DMS53 (cell line): ENCODE measurements around the gene GARIN5A.
"Not testable (repeated sequence)": the region's sequence is repeated elsewhere in the genome, so short reads cannot be mapped to it uniquely, and the experiment has no call there.

Experiments
- DNase-seq: peaks from one replicate; lab custom pipeline; 2025; lab: John Stamatoyannopoulos, UW

GARIN5A gene

DNA sequence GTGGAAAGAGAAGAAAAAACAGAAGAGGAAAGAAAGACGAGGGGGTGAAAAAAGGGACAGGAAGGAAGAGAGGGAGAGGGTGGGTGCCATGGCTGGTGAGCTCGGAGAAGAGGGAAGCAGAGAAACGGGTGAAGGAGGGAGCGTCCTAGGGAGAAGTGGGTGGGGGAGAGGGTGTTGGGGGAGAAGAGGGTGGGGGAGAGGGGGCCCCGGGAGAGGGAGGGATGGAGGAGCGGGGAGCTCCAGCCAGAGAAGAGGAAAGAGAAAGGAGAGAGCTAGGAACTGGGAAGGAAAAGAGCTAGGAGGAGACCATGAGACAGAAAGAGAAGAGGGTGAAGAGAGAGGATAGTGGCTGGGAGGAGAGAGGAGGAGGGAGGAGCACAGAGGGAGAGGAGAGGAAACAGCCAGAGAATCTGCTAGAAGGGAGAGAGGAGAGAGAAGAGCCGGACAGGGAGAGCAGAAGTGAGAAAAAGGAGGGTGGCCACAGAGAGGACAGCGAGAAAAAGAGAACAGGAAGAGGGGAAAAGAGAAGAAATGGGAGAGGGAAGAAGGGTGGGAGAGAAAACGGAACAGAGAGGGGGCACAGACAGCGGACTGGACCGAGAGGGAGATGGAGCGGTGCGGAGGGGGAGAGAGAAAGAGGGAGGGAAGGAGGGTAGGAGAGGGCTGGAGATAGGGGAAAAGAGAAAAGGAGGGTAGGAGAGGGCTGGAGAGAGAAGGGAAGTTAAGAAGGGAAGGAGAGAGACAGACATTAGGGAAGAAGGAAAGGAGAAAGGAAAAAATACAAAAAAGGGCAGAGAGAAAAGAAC lies 11.9 kb upstream of the GARIN5A start:
- DNase-seq, result no peak

DNA sequence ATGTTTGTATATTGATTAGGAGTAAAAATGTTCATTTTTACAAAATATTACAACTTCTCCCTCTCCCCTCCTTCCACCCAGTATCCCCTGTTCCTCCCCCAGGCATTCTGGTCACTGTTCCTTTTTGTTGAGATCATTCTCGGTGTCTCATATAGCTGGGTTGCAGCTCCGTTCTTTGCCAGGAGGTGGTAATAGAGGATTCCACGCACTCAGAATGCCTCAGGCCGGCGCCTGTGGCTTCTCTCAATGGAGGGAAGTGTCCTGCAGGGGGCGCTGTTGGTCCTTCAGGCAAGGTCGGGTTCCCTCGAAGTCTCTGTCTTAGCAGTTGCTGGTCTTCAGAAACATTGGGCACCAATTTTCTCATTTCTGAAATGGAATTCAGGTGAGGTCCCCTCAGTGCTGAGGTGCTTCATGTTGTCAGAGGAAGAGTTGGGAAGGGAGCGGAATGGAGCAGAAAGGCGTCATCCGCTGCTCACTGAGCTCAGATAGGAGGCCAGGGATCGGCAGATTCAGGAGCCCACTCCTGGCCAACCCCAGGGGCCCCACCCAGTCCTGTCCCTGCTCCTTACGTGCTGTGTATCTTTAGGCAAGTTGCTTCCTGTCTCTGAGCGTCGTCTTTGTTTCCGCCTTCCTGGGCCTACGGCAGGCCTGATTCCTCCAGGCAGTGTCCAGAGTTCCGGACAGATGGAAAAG lies 10.3 kb upstream of the GARIN5A start:
- DNase-seq, result peak; percentile 72

DNA sequence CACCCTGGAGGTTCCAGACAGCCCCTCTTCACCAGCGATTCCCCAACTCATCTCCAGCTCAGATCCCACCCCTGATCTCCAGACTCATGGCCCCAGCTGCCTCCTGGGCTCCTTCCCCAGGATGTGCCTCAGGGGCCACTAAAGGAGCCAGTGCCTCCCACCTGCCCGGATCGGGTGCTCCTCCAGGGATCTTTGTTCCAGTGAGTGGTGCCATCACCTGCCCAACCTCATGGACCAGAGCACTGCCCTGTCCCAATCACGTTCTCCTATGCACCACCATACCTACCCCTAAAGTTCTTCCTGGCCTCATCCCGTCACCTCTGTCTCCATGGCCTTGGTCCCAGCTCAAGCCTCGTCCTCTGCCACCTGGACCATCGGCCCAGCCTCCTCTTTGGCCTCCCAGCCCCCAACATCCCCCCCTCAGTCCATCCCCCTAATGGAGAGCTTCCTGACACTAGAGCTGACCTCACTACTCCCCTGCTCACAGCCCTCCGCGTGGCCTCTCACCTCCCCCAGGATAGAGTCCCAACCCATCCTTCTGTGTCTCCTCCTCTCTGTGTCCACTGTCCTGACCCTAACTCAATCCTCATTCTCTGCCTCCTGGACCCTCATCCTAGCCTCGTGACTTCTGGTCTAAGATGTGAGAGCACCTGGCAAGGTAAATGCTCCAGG lies 8.8 kb upstream of the GARIN5A start:
- no peak for DNase-seq

DNA sequence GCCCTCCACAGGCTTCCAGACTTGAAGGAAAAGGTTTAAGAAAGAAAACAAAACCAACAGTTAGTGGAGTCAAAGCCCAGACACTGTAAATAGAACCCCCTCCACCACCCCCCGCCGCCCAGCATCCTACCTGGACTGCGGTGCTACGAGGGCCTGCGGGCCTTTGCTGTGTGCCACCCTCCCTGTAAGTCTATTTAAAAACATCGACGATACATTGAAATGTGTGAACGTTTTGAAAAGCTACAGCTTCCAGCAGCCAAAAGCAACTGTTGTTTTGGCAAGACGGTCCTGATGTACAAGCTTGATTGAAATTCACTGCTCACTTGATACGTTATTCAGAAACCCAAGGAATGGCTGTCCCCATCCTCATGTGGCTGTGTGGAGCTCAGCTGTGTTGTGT lies 6.3 kb upstream of the GARIN5A start:
- no peak for DNase-seq

DNA sequence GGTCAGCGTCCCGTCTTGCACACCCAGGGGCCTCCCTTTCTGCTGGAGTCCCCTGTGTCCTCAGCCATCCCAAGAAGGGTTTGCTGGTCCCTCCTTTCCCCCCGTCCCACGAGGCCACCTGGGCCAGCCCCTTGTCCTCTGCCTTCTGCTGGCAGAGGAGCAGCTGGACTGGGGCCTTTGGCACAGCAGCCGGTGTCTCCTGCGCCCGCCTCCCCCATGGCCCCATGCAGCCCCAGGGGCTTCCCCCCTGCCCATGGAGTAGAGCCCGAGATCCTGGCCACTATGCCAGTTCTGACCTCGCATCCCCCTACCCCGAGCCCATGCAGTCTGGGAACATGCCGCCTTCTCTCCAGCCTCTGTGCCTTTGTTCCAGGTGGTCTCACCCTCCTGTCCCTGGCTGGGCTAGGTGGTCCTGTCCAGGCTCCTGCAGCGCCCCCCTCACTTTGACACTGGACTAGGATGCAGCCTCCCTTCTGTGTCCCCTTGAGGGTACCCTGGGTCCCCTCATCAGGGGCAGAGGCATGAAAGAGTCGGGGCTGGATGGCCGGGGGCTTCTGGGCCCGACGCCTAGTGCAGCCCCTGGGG lies 5.7 kb upstream of the GARIN5A start:
- DNase-seq, result no peak

DNA sequence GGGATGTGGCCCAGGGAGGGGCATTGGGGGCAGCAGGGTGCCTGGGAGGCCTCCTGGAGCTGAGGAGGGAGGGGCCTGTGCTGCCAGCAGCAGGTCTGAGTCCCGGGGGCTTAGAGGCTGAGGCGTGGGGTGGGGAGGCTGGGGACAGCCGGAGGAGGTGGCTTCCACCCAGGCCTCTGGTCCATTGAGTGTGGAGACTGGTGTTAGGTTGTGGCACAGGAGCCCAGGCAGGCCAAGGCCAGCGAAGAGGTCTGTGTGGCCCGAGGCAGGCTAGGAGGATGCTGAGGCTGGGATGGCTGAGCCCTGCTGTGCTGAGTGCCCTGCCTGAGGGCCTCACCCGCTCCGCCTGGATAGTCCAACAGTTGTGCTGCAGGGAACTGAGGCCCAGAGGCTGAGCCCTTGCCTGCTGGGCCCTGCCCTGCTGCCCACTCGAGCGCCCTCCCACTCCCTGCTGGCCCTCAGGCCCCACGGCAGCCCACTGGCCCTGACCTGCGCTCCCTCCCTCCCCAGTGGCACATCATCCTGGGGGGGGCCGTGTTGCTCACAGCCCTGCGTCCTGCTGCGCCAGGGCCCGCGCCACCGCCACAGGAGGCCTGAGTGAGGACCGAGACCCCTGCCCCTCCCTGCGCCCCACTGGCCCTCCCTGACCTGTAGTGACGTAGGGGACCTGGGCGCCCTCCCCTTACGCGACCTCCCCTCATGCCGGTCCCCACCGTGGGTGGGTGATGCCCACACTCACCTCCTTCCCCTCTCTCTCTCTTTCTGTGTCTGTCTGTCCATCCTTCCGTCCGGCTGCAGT lies 4.9 kb upstream of the GARIN5A start:
- DNase-seq, result no peak

DNA sequence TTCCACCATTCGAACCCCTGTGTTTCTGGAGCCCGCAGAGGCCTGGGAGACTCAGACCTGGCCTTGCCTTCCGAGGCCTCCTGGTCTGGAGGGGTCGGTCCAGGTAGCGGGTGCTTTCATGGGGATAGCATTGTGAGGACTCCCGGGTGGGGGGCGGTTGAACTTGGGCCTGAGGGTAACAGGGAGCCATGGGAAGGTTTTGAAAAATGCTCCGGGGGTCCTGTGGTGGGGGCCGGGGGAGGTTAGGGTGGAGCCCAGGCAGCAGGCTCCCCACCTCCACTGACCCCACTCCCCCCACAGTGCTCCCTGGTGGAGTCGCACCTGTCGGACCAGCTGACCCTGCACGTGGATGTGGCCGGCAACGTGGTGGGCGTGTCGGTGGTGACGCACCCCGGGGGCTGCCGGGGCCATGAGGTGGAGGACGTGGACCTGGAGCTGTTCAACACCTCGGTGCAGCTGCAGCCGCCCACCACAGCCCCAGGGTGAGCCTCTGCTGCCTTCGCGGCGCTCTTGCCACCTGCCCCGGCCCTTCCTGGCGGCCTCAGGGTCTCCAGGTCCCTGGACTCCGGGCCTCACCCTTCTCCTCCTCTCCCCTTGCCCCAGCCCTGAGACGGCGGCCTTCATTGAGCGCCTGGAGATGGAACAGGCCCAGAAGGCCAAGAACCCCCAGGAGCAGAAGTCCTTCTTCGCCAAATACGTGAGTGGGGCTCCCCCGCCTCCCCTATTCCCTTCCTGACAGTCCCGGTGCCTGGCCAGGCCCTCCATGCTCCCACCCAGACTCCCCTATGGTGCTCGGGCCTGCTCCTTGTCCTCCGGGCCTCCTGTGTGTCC lies 3.8 kb upstream of the GARIN5A start:
- DNase-seq, result no peak

DNA sequence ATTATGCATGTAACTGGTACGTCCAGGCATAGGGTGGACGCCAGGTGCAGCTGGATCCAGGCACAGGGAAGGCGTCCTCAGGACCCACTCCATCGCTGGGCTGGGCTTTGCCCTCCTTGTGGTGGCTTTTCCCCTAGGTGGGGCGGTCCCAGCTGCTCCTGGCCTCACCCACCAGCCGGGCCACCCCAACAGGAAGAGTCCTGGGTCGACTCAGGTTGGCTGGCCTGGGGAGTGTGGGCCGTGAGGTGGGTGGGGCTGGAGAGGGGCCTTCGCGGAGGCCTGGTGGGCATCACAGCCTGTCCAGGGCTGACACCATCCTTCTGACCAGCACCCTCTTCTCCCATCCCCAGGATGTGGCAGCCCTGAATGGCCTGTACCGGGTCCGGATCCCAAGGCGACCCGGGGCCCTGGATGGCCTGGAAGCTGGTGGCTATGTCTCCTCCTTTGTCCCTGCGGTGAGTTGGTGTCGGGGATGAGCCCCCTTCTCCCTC lies 3.2 kb upstream of the GARIN5A start:
- no peak for DNase-seq

DNA sequence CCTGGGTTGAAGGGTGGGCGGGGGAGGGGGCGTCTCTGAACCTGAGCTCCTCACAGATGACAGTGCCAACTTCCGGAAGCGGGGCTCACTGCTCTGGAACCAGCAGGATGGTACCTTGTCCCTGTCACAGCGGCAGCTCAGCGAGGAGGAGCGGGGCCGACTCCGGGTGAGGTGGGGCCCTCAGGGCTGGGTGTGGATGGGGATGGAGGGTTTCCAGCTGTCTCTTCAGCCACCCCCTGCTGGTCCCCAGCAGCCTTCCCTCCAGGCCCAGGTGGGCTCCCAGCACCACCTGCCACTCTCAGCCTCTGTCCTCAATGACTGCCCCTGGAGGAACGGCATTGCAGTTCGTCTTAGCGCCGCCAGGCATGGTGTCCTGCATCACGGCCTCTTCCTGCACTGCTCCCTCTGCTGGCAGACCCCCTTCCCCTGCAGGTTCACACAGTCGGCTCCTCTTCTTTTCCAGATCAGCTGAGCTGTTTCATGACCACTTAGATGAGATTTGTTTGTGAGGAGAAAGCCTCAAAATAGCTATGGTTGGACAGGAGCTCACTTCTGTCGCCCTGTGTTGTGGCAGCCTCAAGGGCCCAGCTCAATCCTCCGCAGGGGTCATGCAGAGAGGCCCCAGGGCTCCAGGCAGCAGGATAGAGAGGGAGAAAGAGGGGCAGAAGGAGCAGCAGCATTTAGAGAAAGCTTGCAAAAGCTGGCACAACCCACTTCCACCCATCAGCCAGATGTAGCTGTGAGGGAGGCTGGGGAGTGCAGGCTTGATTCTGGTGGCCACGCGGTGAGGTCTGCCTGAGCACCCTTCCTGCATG lies 2.5 kb upstream of the GARIN5A start:
- DNase-seq, result no peak

DNA sequence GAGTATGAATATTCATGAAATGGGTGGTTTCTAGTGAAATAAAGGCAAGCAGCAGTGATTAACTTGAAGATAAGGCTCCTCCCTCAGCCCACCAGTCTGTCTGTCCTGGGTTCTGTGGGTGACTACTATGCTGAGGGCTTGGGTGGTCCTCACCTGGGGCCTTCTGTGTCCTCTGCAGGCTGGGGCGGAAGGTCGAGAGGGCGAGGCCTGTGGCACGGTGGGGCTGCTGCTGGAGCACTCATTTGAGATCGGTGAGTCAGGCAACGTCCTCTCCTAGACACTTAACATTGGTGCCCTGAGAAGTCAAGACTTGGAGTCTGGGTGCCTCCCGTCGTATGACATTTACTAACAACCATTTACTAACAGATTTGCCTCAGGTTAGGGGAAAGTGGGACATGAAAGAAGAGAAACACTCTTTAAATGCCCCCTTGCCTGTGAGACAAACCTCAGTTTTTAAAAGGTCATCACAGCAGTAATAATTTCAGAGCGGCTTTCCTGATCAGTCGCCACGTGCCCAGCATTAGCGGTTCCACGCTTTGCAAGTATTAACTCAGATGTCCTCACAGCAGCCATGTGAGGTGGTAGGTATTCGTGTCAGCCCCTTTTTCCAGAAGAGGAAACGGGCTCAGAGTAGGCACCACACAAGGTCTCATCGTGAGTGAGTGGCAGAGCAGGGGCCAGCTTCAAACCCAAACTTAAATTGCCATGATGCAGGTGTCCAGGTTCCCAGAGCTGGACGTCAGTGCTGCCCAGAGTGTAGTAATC lies 1.3 kb upstream of the GARIN5A start:
- no peak for DNase-seq

DNA sequence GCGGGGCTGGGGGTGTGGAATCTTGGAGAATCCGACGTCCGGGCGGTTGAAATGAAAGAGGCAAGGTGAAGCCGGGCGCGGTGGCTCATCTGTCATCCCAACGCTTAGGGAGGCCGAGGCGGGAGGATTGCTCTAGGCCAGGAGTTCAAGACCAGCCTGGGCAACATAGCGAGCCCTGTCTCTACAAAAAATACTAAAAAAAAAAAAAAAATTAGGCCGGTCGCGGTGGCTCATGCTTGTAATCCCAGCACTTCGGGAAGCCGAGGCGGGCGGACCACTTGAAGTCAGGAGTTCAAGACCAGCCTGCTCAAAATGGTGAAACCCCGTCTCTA lies 225 bp upstream of the GARIN5A start:
- no peak for DNase-seq

DNA sequence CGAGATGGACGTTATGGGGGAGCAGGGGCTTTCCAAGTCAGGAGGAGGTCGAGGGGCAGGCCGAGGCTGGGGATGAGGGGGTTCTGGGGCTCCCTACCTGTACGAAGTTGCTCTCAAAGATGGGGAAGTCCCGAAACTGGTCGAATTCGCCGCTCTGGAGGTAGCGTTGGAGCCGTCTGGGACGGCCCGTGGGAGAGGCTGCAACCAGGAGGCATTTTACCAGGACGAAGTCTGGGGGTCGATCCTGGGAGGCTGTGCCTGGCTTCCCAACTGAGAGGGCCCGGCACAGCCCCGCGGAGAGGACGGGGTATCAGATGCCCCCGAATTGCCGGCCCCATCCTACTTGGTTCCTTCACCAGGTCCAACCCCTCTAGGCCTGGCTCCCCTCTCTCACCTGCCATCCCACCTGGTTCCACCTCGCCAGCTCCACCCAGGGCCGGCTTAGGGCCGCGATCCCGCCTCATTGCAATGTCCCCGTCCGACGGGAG lies 868 bp downstream of the GARIN5A start:
- DNase-seq, result no peak

DNA sequence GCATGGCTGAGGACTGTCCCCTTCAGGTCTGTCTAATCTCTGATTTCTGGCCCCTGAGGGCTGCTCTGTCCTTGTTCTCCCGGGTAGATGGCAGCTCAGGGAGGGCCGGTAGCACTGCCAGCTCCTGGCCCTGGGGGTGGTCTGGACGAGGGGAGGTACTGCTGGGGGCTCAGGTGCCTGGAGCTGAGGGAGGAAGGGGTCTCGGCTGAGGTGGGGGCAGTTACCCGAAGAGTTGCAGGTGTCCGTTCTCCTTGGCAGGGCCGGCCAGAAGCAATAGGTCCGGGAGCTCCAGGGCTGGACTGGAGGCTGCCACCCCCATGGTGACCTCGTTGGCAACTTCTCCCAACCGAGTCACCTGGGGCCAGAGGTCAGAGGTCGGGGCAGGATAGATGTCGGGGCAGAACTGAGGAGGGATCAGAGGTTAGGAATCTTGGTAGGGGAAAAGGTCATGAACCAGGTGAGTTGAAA lies 1.5 kb downstream of the GARIN5A start:
- DNase-seq, result no peak

DNA sequence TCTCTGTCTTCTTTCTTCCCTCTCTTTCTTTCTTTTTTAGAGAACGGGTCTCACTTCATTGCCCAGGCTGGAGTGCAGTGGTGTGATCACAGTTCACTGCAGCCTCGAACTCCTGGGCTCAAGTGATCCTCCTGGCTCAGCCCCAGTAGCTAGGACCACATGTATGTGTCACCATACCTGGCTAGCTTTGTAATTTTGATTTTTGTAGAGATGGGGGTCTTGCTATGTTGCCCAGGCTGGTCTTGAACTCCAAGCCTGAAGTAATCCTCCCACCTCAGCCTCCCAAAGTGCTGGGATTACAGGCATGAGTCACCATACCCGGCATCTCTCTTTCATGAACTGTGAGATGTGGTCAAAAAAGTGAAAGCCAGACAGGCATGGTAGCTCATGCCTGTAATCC lies 3.3 kb downstream of the GARIN5A start:
- DNase-seq, result not testable (repeated sequence)

DNA sequence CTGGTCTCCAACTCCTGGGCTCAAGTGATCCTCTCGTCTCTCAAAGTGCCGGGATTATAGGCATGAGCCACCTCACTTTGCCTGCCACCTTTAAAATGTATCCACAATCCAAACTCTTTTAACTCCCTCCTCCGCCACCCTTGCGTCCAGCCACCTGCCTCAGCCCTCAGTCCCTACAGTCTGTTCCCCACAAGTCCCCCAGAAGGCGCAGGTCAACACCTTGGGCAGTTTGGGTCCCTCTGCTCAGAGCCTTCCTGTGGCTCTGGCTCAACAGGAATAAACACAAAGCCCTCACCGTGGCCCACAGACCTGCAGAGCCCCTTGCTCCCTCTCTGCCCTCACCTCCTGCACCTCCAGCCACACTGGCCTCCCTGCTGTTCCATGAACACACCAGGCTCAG lies 7.8 kb downstream of the GARIN5A start:
- no peak for DNase-seq

DNA sequence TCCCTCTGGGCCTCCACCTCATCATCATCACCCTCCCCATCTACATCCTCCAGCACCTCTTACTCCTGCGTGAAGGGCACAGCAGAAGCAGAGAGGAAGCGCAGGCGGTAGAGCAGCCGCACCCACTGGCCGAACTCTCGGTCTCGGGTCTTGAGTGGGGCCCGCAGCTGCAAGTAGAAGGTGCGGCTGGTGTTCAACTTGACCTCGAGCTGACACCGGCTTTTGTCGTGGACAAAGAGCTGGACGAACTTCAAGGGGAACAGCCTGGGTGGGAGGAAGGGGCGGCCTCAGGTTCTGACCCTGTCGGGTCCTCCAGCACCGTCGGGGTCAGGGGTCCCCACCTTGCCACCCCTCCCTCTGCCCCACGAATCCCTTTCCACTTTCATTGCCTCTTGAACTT lies 9.1 kb downstream of the GARIN5A start:
- no peak for DNase-seq

DNA sequence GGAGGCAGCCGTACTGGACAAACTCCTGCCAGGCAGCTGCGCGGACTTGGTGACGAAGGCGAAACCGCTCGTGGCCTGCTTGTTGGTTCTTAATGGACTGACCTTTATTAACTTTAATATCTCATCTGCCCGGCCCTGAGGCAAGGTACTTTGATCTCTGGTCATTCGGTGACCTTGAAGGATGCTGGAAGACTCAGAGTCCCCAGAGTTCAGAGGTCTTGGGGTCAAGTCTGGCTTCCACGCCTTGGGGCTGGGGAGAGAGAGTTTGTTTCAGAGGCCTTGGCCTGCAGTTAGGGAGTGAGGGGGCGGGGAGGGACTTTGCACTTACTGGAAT lies 10.0 kb downstream of the GARIN5A start:
- no peak for DNase-seq

DNA sequence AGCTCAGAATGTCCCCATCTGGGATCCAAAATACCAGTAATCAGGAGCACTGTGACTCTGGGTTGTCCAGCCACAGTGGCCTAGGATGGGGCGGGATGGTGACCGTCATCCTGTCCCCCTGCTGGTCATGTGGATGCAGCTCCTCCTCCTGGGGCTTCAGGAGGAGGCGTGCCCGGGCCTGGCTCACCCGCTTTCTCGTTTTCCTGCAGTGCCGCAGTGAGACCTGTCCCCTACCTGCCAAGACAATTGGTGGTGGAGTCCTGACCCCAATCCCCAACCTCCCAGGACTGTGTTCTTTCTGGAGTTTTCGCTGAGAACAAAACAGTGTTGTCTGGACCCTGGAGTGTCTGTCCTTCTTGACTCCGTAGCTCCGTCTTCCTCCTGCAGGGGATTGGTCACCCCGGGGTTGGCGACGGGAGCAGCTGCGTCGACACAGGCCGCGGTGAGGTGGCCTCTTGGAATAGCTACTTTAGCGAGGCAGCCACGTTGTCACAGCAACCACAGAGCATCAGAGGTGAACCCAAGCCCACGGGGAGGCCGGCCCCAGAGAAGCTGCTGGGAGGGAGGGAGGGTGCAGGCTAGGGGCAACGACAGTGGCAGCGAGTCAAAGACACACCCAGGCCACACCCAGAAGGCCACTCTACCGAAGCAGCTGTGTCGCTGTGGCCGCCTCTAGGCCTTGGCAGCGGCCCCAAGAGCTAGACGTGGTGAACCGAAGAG lies 10.5 kb downstream of the GARIN5A start:
- peak; percentile 79 for DNase-seq

DNA sequence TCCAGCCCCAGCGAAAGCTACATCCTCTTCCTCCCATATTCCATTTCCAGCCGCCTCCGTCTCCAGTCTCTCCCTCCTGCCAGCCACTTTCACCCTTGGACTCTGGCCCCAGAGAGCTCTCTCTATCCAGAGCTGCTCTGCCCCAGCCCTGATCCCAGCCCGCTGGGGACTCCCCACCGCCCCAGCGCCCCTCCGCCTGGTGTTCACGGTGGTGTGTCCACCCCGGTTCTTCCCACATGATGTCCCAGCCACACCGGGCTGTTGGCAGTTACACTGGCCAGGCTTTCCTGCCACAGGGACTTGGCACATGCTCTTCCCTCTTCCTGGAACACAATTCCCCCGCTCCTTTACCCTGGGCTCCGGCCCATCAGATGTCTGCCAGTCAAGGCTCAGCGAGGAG lies 11.6 kb downstream of the GARIN5A start:
- DNase-seq, result no peak
